Skeletal muscle tissue (tissue), 2 donors: ENCODE results near the gene LETMD1. TPM values are rescaled to one million over a fixed set of nuclear protein-coding genes. Genes with fewer than 3 reads are reported as not detected.

ENCODE experiments used
- small RNA-seq: library from RNA; depleted of rRNA; stranded (forward); fragments of <200 nt; gene quantifications from one replicate; pipeline ENCODE3, GENCODE V24; 2014
- total RNA-seq: library from RNA; depleted of rRNA; stranded (reverse); fragments of >200 nt; gene quantifications from one replicate; pipeline ENCODE4 v1.2.3, GENCODE V29; 2014

LETMD1 gene
- total RNA-seq, 1 donor from 2014 or later = 40.2 TPM

Small RNAs within 50 kb of the gene (small RNA-seq; reads per million reads assigned to genes)
- gene RNU6-1273P (not detected), gene RNU6-87P (not detected)

Other genes starting within 250 kb of the LETMD1 start
- not detected for gene TMPRSS12, start 205.4 kb upstream of the LETMD1 start, total RNA-seq
- gene HIGD1C, start 95.8 kb upstream of the LETMD1 start, total RNA-seq = not detected
- gene SLC11A2, start 21.9 kb upstream of the LETMD1 start, total RNA-seq = 39.1 TPM
- 11.5 TPM for gene CSRNP2, start 35.3 kb downstream of the LETMD1 start, total RNA-seq
- gene TFCP2, start 124.8 kb downstream of the LETMD1 start, total RNA-seq = 14.6 TPM
- gene POU6F1, start 169.7 kb downstream of the LETMD1 start, total RNA-seq = 2.6 TPM
- gene DAZAP2, start 190.5 kb downstream of the LETMD1 start, total RNA-seq = 31.3 TPM
- 2.1 TPM for gene SMAGP, start 222.1 kb downstream of the LETMD1 start, total RNA-seq